Activated CD8-positive, alpha-beta T cell treated with anti-CD3 and anti-CD28 coated beads for 36 hours (primary cell): Measurements from ENCODE around the gene JAG1. TPM values are rescaled to one million over a fixed set of nuclear protein-coding genes. Genes with fewer than 3 reads are reported as not detected.

ENCODE experiments used
- ATAC-seq: fragments of 200-7000 bp; cut with Tn5 transposase; one replicate; pipeline ENCODE4 v1.10.0; 2021; ENCODE audit warnings: mild to moderate bottlenecking, moderate library complexity
- CTCF ChIA-PET: fragments of 350-600 bp; sonication (Branson Sonifier 250); formaldehyde crosslinking; loops from one replicate; lab custom pipeline; 2021; ENCODE audit warnings: antibody characterized with exemption; lab: Charles Lee
- POLR2A ChIA-PET: fragments of 350-600 bp; sonication (Branson Sonifier 250); formaldehyde crosslinking; loops from one replicate; lab custom pipeline; 2021; ENCODE audit warnings: antibody characterized with exemption; lab: Charles Lee
- DNase-seq: peaks from one replicate; pipeline ENCODE4 v3.0.0-alpha.2; 2020
- H3K27ac Mint-ChIP-seq: one replicate; pipeline ENCODE4 v1.8.0; 2021; ENCODE audit warnings: mild to moderate bottlenecking, mixed read lengths
- H3K27me3 Mint-ChIP-seq: one replicate; pipeline ENCODE4 v1.8.0; 2021; ENCODE audit warnings: mixed read lengths
- H3K36me3 Mint-ChIP-seq: one replicate; pipeline ENCODE4 v1.8.0; 2021; ENCODE audit warnings: low read depth, mixed read lengths
- H3K4me1 Mint-ChIP-seq: one replicate; pipeline ENCODE4 v1.8.0; 2021; ENCODE audit warnings: low read depth, mixed read lengths
- H3K4me3 Mint-ChIP-seq: one replicate; pipeline ENCODE4 v1.8.0; 2021; ENCODE audit warnings: mild to moderate bottlenecking, moderate library complexity, mixed read lengths
- H3K9me3 Mint-ChIP-seq: one replicate; pipeline ENCODE4 v1.8.0; 2021; ENCODE audit warnings: mixed read lengths
- intact Hi-C: fragments of 100-400 bp; cut with micrococcal nuclease; formaldehyde crosslinking; loops from one replicate; pipeline ENCODE4 v1.10.0; 2022
- total RNA-seq, 2 experiments: library from RNA; stranded (reverse); gene quantifications; one replicate each; pipeline ENCODE4 v1.2.3, GENCODE V29; 2021
- TF ChIP-seq, protein P1 (sequence below): fragments of 200-600 bp; IDR thresholded peaks from one replicate; pipeline ENCODE4 v1.8.0; 2022; ENCODE audit warnings: antibody characterized with exemption, mild to moderate bottlenecking

Gene JAG1
- total RNA-seq, 2 experiments from 2014 or later: 0.41 to 0.58 TPM

DNA sequence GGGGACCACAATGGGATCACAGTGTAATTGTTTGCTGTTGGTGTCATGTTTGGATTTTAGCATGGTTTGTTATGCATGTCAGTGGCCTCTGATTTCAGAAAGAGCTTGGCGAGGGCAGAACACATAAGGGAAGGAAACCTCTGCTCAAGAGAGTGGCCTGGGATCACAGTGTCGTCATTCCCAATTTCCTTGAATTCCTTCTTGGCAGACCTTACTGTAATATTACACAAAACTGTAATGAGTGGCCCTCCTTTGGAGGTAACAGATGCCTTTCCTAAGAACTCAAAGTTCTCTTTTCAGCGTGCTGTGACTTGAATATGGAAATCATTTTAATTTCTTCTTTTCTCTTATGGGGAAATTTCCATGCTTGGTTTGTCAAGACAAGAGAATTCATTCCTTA, 46.9 kb downstream of the JAG1 start:
- DNase-seq (no peak), ATAC-seq (no peak)
- no peak overlapping the region for H3K4me3 Mint-ChIP-seq
- no peaks in the 10 kb centered on the region for H3K4me1 Mint-ChIP-seq
- CTCF ChIA-PET: no interaction called here
- TF ChIP-seq, protein P1, sequence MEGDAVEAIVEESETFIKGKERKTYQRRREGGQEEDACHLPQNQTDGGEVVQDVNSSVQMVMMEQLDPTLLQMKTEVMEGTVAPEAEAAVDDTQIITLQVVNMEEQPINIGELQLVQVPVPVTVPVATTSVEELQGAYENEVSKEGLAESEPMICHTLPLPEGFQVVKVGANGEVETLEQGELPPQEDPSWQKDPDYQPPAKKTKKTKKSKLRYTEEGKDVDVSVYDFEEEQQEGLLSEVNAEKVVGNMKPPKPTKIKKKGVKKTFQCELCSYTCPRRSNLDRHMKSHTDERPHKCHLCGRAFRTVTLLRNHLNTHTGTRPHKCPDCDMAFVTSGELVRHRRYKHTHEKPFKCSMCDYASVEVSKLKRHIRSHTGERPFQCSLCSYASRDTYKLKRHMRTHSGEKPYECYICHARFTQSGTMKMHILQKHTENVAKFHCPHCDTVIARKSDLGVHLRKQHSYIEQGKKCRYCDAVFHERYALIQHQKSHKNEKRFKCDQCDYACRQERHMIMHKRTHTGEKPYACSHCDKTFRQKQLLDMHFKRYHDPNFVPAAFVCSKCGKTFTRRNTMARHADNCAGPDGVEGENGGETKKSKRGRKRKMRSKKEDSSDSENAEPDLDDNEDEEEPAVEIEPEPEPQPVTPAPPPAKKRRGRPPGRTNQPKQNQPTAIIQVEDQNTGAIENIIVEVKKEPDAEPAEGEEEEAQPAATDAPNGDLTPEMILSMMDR: no peak
- POLR2A ChIA-PET: no interaction called here
- intact Hi-C loops: no loop called here
- H3K36me3 Mint-ChIP-seq: peaks cover 11% of the 10 kb centered on the region
- H3K9me3 Mint-ChIP-seq: no peaks in the 10 kb centered on the region
- H3K27me3 Mint-ChIP-seq: no peaks in the 10 kb centered on the region
- H3K27ac Mint-ChIP-seq: no peak overlapping the region

GRCh38 chr20:10625641-10626040, 48.2 kb downstream of the JAG1 start:
- Mint-ChIP-seq H3K4me1 (no peaks in the 10 kb centered on the region), H3K36me3 (peaks cover 14% of the 10 kb centered on the region), H3K4me3 (no peak overlapping the region), H3K27ac (no peak overlapping the region), H3K27me3 (no peaks in the 10 kb centered on the region), H3K9me3 (no peaks in the 10 kb centered on the region)
- ChIA-PET POLR2A (no interaction called here), CTCF (no interaction called here)
- TF ChIP-seq, protein P1: no peak
- intact Hi-C loops: no loop called here
- ATAC-seq (no peak), DNase-seq (no peak)

- no peak overlapping the region for H3K27ac Mint-ChIP-seq
- no peaks in the 10 kb centered on the region for H3K4me1 Mint-ChIP-seq
- H3K9me3 Mint-ChIP-seq: no peaks in the 10 kb centered on the region
- DNase-seq (no peak), ATAC-seq (no peak)
- TF ChIP-seq, protein P1: no peak
- ChIA-PET CTCF (interaction anchor here (0.8 kb wide), 1 partner anchor 70 kb away, joined by 3 read pairs; no protein-coding TSS in a partner anchor), POLR2A (no interaction called here)
- intact Hi-C loops: no loop called here
- H3K4me3 Mint-ChIP-seq: no peak overlapping the region
- peaks cover 14% of the 10 kb centered on the region for H3K36me3 Mint-ChIP-seq
- no peaks in the 10 kb centered on the region for H3K27me3 Mint-ChIP-seq
These were observed 51.0 kb downstream of the JAG1 start for GRCh38 chr20:10622657-10623418.

DNA sequence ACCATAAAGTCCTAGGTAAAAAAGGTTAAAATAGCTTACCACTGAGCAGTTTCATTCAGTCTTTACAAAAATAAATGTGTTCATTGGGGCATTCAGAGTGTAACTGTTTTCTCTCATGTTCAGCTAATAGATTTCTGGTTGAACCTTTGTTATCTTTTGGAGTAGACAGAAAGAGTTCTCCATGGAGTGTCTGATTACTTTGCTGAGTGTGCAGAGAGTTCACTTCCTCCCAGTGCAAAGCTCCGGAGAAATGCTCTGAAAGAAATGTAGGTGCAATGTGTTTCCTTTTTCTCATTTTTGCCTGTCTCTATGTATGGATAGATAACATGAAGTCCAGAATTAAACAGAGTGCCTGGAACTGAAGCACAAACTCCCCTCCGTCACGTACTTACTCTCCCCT, 52.6 kb downstream of the JAG1 start:
- H3K27me3 Mint-ChIP-seq: no peaks in the 10 kb centered on the region
- TF ChIP-seq, protein P1: no peak
- H3K9me3 Mint-ChIP-seq: no peaks in the 10 kb centered on the region
- CTCF ChIA-PET: no interaction called here
- POLR2A ChIA-PET: no interaction called here
- H3K4me3 Mint-ChIP-seq: no peak overlapping the region
- no peak overlapping the region for H3K27ac Mint-ChIP-seq
- H3K36me3 Mint-ChIP-seq: peaks cover 21% of the 10 kb centered on the region
- ATAC-seq (no peak), DNase-seq (no peak)
- H3K4me1 Mint-ChIP-seq: no peaks in the 10 kb centered on the region
- intact Hi-C loops: no loop called here

DNA sequence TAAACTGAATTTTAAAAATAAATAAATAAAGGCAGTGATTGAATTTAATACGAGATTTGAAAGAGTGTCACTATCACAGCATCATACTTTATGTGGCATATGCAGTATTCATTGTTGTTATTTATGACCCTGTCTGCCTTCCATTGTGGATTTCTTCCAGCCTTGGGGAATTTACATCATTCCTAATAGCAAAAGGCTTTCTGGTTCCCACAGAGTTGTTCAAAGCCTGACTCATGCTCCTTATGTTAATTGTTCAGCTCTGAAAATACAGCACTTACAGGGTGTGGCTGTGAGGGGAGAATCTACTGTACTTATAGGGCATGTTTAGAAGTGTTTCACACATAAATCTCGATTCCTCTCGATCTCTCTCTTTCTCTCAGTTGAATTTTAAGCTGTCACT, 54.4 kb downstream of the JAG1 start:
- ATAC-seq: no peak
- TF ChIP-seq, protein P1: no peak
- intact Hi-C loops: no loop called here
- Mint-ChIP-seq H3K27ac (no peak overlapping the region), H3K4me1 (no peaks in the 10 kb centered on the region), H3K9me3 (no peaks in the 10 kb centered on the region), H3K36me3 (peaks cover 26% of the 10 kb centered on the region), H3K4me3 (no peak overlapping the region), H3K27me3 (no peaks in the 10 kb centered on the region)
- ChIA-PET POLR2A (interaction anchor here (0.5 kb wide), 1 partner anchor 12 kb away, joined by 3 read pairs; no protein-coding TSS in a partner anchor), CTCF (no interaction called here)
- no peak for DNase-seq
